Esophagus squamous epithelium (tissue), 5 donors: Measurements from ENCODE around the gene JHY. TPM values are rescaled to one million over a fixed set of nuclear protein-coding genes. Genes with fewer than 3 reads are reported as not detected.

Experiments
- DNase-seq: peaks from one replicate; lab custom pipeline; 2025; lab: John Stamatoyannopoulos, UW
- H3K27ac ChIP-seq, 4 donors: fragments of 200-600 bp; sonication (generic); one replicate each; pipeline ENCODE4 v1.5.1; 2016 to 2019; ENCODE audit warnings: mild to moderate bottlenecking in 1 of 4
- H3K27me3 ChIP-seq, 4 donors: fragments of 200-600 bp; sonication (generic); 1 replicate in 3 of 4; 2 replicates in 1 of 4; pipeline versions ENCODE4 v1.5.1 to v1.6.0; 2017 to 2021; ENCODE audit warnings: antibody characterized with exemption in 1 of 4
- H3K36me3 ChIP-seq, 3 donors: fragments of 200-600 bp; sonication (generic); one replicate each; pipeline ENCODE4 v1.5.1; 2016 to 2019
- H3K4me1 ChIP-seq, 3 donors: fragments of 200-600 bp; sonication (generic); one replicate each; pipeline ENCODE4 v1.5.1; 2017 to 2019
- H3K4me3 ChIP-seq, 4 donors: fragments of 200-600 bp; sonication (generic); 1 replicate in 3 of 4; 2 replicates in 1 of 4; pipeline ENCODE4 v1.5.1; 2016 to 2019; ENCODE audit warnings: mild to moderate bottlenecking in 2 of 4, moderate library complexity in 1 of 4
- H3K9me3 ChIP-seq, 3 donors: fragments of 200-600 bp; sonication (generic); one replicate each; pipeline ENCODE4 v1.5.1; 2016 to 2019
- CTCF ChIP-seq, 6 experiments: fragments of 450-650 bp in 4 of 6; fragments of 200-600 bp in 2 of 6; sonication (generic) in 2 of 6; IDR thresholded peaks; one replicate each; pipeline ENCODE4 v1.5.1; 2016 to 2019; ENCODE audit warnings: antibody characterized with exemption in 6 of 6, mild to moderate bottlenecking in 4 of 6, moderate library complexity in 4 of 6
- POLR2A ChIP-seq, 4 donors: fragments of 450-650 bp; IDR thresholded peaks; one replicate each; pipeline ENCODE4 v1.6.1; 2017; ENCODE audit warnings: antibody characterized with exemption in 4 of 4, mild to moderate bottlenecking in 4 of 4, moderate library complexity in 3 of 4
- WGBS, 2 donors: methylation state at CpG; one replicate each; pipeline ENCODE4 v1.1.5; 2018; 5-methylcytosine and 5-hydroxymethylcytosine counted together
- intact Hi-C: fragments of 100-400 bp; cut with DNase I; formaldehyde crosslinking; loops from one replicate; pipeline ENCODE4 v1.15.0; 2022
- total RNA-seq, 4 donors: library from RNA; depleted of rRNA; stranded (reverse); fragments of >200 nt; gene quantifications; one replicate each; pipeline ENCODE4 v1.1.0, GENCODE V29; 2016
- donor health status: DM: yes; HTN: yes; CAD: no.

Gene JHY
- total RNA-seq, 4 donors from 2014 or later, result 0.91 to 3.4 (median 1.2) TPM

GRCh38 chr11:122877732-122878131 is 4.8 kb upstream of the JHY start:
- Histone ChIP-seq H3K4me1 (peaks cover 0 to 8% (median 3%) of the 10 kb centered on the region in 3 donors), H3K27ac (no peak overlapping the region), H3K27me3 (peaks cover 0 to 24% (median 0%) of the 10 kb centered on the region in 4 donors), H3K4me3 (no peak overlapping the region), H3K9me3 (no peaks in the 10 kb centered on the region), H3K36me3 (no peaks in the 10 kb centered on the region)
- intact Hi-C loops, result no loop called here
- TF ChIP-seq POLR2A (IDR thresholded peaks at IDR 0.05) (no peak), CTCF (IDR thresholded peaks at IDR 0.05) (no peak)
- DNase-seq, result no peak
- WGBS, 2 donors, result 45 to 81% methylated on average over 5 of the region's 5 CpGs

GRCh38 chr11:122879785-122880184 is 2.8 kb upstream of the JHY start:
- WGBS, 2 donors, result 29 to 34% methylated on average over 4 of the region's 4 CpGs
- no peak overlapping the region for H3K27ac ChIP-seq
- no peaks in the 10 kb centered on the region for H3K9me3 ChIP-seq
- no peak overlapping the region for H3K4me3 ChIP-seq
- H3K27me3 ChIP-seq, result peaks cover 0 to 18% (median 0%) of the 10 kb centered on the region in 4 donors
- intact Hi-C loops, result no loop called here
- H3K36me3 ChIP-seq, result no peaks in the 10 kb centered on the region
- H3K4me1 ChIP-seq, result peaks cover 0 to 20% (median 12%) of the 10 kb centered on the region in 3 donors
- no peak for TF ChIP-seq POLR2A (IDR thresholded peaks at IDR 0.05)
- no peak for TF ChIP-seq CTCF (IDR thresholded peaks at IDR 0.05)
- DNase-seq, result no peak

GRCh38 chr11:122882857-122883645 is 492 bp downstream of the JHY start:
- WGBS, 2 donors, result 2 to 4% methylated on average over 9 to 11 of the region's 63 CpGs
- no peaks in the 10 kb centered on the region for H3K9me3 ChIP-seq
- intact Hi-C loops, result no loop called here
- H3K27me3 ChIP-seq, result peaks cover 0 to 18% (median 0%) of the 10 kb centered on the region in 4 donors
- H3K27ac ChIP-seq, result peak overlapping the region; percentile 65 to 90 (median 84)
- peak in 1 of 6 experiments; percentile 3 for TF ChIP-seq CTCF (IDR thresholded peaks at IDR 0.05)
- no peak for TF ChIP-seq POLR2A (IDR thresholded peaks at IDR 0.05)
- no peak for DNase-seq
- H3K36me3 ChIP-seq, result no peaks in the 10 kb centered on the region
- peak overlapping the region; percentile 47 to 96 (median 74) for H3K4me3 ChIP-seq
- H3K4me1 ChIP-seq, result peaks cover 0 to 20% (median 12%) of the 10 kb centered on the region in 3 donors

- intact Hi-C loops, result no loop called here
- H3K4me1 ChIP-seq, result peaks cover 0 to 20% (median 12%) of the 10 kb centered on the region in 3 donors
- no peak for DNase-seq
Measured at GRCh38 chr11:122883646-122883979, 1.1 kb downstream of the JHY start.

More at GRCh38 chr11:122883646-122883979, 1.1 kb downstream of the JHY start:
- Histone ChIP-seq H3K4me3 (peak overlapping the region; percentile 47 to 96 (median 74)), H3K36me3 (no peaks in the 10 kb centered on the region), H3K27me3 (peaks cover 0 to 18% (median 0%) of the 10 kb centered on the region in 4 donors), H3K9me3 (no peaks in the 10 kb centered on the region), H3K27ac (peak overlapping the region in 3 of 4 donors; percentile 65 to 86 (median 81))
- WGBS, 2 donors, result 49 to 56% methylated on average over 3 of the region's 3 CpGs
- no peak for TF ChIP-seq CTCF (IDR thresholded peaks at IDR 0.05)
- TF ChIP-seq POLR2A (IDR thresholded peaks at IDR 0.05), result no peak
